Kidney (tissue), 14 donors: ENCODE data around the gene ATP1A3. TPM values are rescaled to one million over a fixed set of nuclear protein-coding genes. Genes with fewer than 3 reads are reported as not detected.

Experiments
- DNase-seq, 5 donors: peaks; one replicate each; pipeline ENCODE4 v3.0.0-alpha.2; 2013 to 2020
- FAIRE-seq: peaks from 2 replicates; lab custom pipeline; 2012; peaks lifted over from hg19 to GRCh38; lab: Jason Lieb, UNC
- H3K27ac ChIP-seq, 2 donors: one replicate each; pipeline ENCODE4 v1.7.0; 2013; ENCODE audit warnings: low read depth in 2 of 2, low read length in 2 of 2, inconsistent platforms in 1 of 2
- H3K27me3 ChIP-seq: one replicate; pipeline ENCODE4 v1.7.1; 2013; ENCODE audit warnings: low read length, inconsistent platforms; ENCODE audit not compliant: control insufficient read depth, insufficient read depth
- H3K36me3 ChIP-seq, 3 donors: one replicate each; pipeline versions ENCODE4 v1.7.0 to v1.7.1; 2013; ENCODE audit warnings: low read length in 3 of 3, control low read depth in 1 of 3, inconsistent platforms in 1 of 3; ENCODE audit not compliant: insufficient read depth in 3 of 3, control insufficient read depth in 2 of 3
- H3K4me1 ChIP-seq, 3 donors: one replicate each; pipeline versions ENCODE4 v1.7.0 to v1.7.1; 2013; ENCODE audit warnings: low read length in 3 of 3, inconsistent platforms in 1 of 3, low read depth in 1 of 3; ENCODE audit not compliant: control insufficient read depth in 2 of 3, insufficient read depth in 2 of 3
- H3K4me3 ChIP-seq, 3 donors: one replicate each; pipeline versions ENCODE4 v1.7.0 to v1.8.1; 2013; ENCODE audit warnings: low read length in 3 of 3, control low read depth in 1 of 3, inconsistent platforms in 1 of 3
- H3K9ac ChIP-seq, 3 donors: one replicate each; pipeline versions ENCODE4 v1.7.0 to v1.7.1; 2013; ENCODE audit warnings: low read length in 3 of 3, control low read depth in 1 of 3, inconsistent platforms in 1 of 3
- H3K9me3 ChIP-seq, 3 donors: one replicate each; pipeline versions ENCODE4 v1.7.0 to v1.7.1; 2013; ENCODE audit warnings: low read length in 3 of 3, control low read depth in 1 of 3, inconsistent platforms in 1 of 3; ENCODE audit not compliant: control insufficient read depth in 2 of 3, insufficient read depth in 1 of 3
- intact Hi-C: fragments of 100-400 bp; cut with DNase I; formaldehyde crosslinking; loops from one replicate; pipeline ENCODE4 v1.11.1; 2022
- polyA plus RNA-seq: library from polyadenylated mRNA; stranded (reverse); fragments of 350-450 nt; fragmentation: Illumina TruSeq; extraction: RNeasy Lipid Tissue Mini Kit (QIAGEN cat#74804); gene quantifications from one replicate; pipeline ENCODE4 v1.2.3, GENCODE V29; 2014; ENCODE audit warnings: low read depth, low replicate concordance; ENCODE audit not compliant: insufficient read depth
- total RNA-seq: library from RNA; stranded (reverse); fragmentation: NEBNext Ultra II Directional; extraction: Animal tissue kit (Norgen Biotek cat#: 25700); gene quantifications from one replicate; pipeline ENCODE4 v1.2.1, GENCODE V29; 2021
- TF ChIP-seq, protein P1 (sequence below): IDR thresholded peaks from 3 replicates; pipeline ENCODE4 v1.5.1; 2012; ENCODE audit warnings: mild to moderate bottlenecking, moderate library complexity, borderline replicate concordance; ENCODE audit not compliant: insufficient read depth; ENCODE audit errors: extremely low read depth
- donor health status: control.
- donor health status: control.
- donor health status: control.
- donor health status: control.
- donor health status: control.
- donor health status: DM: yes; HTN: yes; CAD: no.
- donor health status: Normal renal cell carcinoma (clear cell type).

The ATP1A3 gene
- total and polyA plus RNA-seq, 2 donors from 2014 or later: not detected

DNA sequence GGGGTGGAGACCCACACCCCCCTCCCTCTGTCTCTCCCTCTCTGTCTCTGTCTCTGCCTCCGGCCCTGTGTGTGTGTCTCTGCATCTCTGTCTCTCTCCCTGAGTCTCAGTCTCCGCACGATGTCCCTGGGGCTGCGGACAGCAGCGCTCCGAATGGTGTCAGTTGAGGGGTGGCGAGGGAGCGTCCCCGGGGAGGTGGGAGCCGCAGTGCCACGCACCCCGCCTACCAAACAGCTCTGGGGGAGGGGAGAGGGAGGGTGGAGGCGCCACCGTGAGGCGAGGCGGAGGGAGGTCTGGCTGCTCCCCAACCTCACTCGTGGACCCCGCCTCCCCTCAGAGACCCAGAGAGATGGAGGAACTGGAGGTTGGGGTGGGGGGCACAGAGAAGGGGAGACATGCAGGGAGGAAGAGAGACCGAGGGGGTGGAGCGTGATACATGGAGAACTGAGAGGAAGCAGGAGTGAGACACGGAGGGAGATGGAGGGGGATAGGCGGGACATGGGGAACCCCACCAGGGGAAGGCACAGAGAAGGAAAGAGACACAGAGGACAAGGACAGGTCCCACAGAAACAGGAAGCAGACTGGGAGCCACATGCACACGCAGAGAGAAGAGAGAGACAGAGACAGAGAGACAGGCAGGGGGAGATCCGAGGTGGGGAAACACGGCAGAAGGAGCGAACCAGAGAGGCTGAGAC lies 73.0 kb downstream of the ATP1A3 start:
- FAIRE-seq: no peak

DNA sequence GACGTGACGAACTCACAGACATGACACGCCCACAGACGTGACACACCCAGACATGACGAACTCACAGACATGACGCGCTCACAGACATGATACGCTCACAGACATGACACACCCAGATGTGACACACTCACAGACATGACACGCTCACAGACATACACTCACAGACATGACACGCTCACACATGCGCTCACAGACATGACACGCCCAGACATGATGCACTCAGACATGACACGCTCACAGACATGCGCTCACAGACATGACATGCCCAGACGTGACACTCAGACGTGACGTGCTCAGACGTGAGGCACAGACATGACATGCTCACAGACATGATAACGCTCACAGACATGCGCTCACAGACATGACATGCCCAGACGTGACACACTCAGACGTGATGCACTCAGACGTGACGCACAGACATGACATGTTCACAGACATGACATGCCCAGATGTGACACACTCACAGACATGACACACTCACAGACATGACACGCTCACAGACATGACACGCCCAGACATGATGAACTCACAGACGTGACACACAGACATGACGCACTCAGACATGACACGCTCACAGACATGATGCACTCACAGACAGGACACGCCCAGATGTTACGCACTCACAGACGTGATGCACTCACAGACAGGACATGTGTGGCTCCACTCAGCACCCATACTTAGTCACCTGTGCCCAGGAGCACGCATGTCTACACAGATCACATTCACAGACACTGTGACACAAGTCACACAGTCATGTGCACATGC lies 73.9 kb downstream of the ATP1A3 start:
- intact Hi-C loops: no loop called here
- Histone ChIP-seq H3K36me3 (no peaks in the 10 kb centered on the region), H3K9ac (no peak overlapping the region), H3K4me3 (no peak overlapping the region), H3K9me3 (peaks cover 0 to 4% (median 0%) of the 10 kb centered on the region in 3 donors), H3K27me3 (peaks cover 66% of the 10 kb centered on the region), H3K27ac (no peak overlapping the region), H3K4me1 (no peaks in the 10 kb centered on the region)
- FAIRE-seq: no peak
- TF ChIP-seq, protein P1, sequence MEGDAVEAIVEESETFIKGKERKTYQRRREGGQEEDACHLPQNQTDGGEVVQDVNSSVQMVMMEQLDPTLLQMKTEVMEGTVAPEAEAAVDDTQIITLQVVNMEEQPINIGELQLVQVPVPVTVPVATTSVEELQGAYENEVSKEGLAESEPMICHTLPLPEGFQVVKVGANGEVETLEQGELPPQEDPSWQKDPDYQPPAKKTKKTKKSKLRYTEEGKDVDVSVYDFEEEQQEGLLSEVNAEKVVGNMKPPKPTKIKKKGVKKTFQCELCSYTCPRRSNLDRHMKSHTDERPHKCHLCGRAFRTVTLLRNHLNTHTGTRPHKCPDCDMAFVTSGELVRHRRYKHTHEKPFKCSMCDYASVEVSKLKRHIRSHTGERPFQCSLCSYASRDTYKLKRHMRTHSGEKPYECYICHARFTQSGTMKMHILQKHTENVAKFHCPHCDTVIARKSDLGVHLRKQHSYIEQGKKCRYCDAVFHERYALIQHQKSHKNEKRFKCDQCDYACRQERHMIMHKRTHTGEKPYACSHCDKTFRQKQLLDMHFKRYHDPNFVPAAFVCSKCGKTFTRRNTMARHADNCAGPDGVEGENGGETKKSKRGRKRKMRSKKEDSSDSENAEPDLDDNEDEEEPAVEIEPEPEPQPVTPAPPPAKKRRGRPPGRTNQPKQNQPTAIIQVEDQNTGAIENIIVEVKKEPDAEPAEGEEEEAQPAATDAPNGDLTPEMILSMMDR: no peak
- no peak for DNase-seq

More for the DNA sequence above, 73.0 kb downstream of the ATP1A3 start:
- Histone ChIP-seq H3K4me3 (no peak overlapping the region), H3K4me1 (no peaks in the 10 kb centered on the region), H3K36me3 (no peaks in the 10 kb centered on the region), H3K9ac (no peak overlapping the region), H3K27me3 (peaks cover 68% of the 10 kb centered on the region), H3K9me3 (peaks cover 0 to 4% (median 0%) of the 10 kb centered on the region in 3 donors), H3K27ac (no peak overlapping the region)
- DNase-seq: no peak
- TF ChIP-seq, protein P1: no peak
- intact Hi-C loops: no loop called here

- peaks cover 64% of the 10 kb centered on the region for H3K27me3 ChIP-seq
- H3K9me3 ChIP-seq: peaks cover 0 to 4% (median 0%) of the 10 kb centered on the region in 3 donors
- no peak overlapping the region for H3K4me3 ChIP-seq
- no peak overlapping the region for H3K27ac ChIP-seq
- no peaks in the 10 kb centered on the region for H3K36me3 ChIP-seq
- H3K9ac ChIP-seq: no peak overlapping the region
- no peak for FAIRE-seq
- DNase-seq: no peak
- intact Hi-C loops: no loop called here
- no peaks in the 10 kb centered on the region for H3K4me1 ChIP-seq
- TF ChIP-seq, protein P1: no peak
Measured at GRCh38 chr19:41918653-41919244, 75.3 kb downstream of the ATP1A3 start.
